ENCODE data around the gene ZNF709.

DNA sequence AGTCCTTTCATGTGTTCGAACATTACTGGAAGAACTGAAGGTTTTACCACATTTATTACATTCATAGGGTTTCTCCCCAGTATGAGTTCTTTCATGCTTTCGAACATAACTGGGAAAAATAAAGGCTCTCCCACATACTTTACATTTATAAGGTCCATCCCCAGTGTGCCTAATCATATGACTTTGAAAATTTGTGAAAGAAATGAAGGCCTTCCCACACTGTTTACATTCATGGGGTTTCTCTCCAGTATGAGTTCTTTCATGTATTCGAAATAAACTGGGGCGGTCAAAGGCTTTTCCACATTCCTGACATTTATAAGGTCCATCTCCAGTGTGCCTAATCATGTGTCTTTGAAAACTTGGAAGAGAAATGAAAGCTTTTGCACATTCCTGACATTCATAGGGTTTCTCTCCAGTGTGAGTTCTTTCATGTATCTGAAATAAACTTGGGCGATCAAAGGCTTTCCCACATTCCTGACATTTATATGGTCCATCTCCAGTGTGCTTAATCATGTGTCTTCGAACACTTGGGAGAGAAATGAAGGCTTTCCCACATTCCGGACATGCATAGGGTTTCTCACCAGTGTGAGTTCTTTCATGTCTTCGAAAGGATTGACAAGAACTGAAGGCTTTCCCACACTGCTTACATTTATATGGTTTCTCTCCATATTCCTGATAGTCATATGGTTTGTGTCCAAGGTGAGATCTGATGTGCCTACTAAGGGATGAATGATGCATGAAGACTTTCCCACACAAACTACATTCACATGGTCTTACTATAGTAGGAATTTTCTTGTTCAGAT lies 42.6 kb upstream of the ZNF709 start:
- no peak for TF ChIP-seq EZH2 (IDR thresholded peaks at IDR 0.05)
- TF ChIP-seq POLR2AphosphoS5 (IDR thresholded peaks at IDR 0.05; ENCODE audit: borderline replicate concordance, low read depth, low read length) = no peak
